ENCODE measurements around the gene RUFY3. TPM values are rescaled to one million over a fixed set of nuclear protein-coding genes. Genes with fewer than 3 reads are reported as not detected.
"Not testable (repeated sequence)": the region's sequence is repeated elsewhere in the genome, so short reads cannot be mapped to it uniquely, and the experiment has no call there.

The RUFY3 gene
- polyA plus RNA-seq, 10 donors: 41.9 to 119 (median 66.0) TPM

- no peak for DNase-seq
Measured at GRCh38 chr4:70704931-70705182, 16.9 kb upstream of the RUFY3 start.

GRCh38 chr4:70705183-70706043 is 16.4 kb upstream of the RUFY3 start:
- DNase-seq: peak; percentile 70 to 92 (median 79)

GRCh38 chr4:70706044-70706461 is 15.7 kb upstream of the RUFY3 start:
- DNase-seq: peak in 1 of 3 donors; percentile 21

- no peak for DNase-seq
Measured at GRCh38 chr4:70706516-70706915, 15.2 kb upstream of the RUFY3 start.

GRCh38 chr4:70709611-70710205 is 12.1 kb upstream of the RUFY3 start:
- no peak for DNase-seq

GRCh38 chr4:70711599-70711998 is 10.2 kb upstream of the RUFY3 start:
- no peak for DNase-seq

- no peak for DNase-seq
Measured at GRCh38 chr4:70712150-70712549, 9.6 kb upstream of the RUFY3 start.

- DNase-seq: no peak
Measured at GRCh38 chr4:70712604-70713452, 8.9 kb upstream of the RUFY3 start.

- DNase-seq: no peak
Measured at GRCh38 chr4:70713453-70714078, 8.2 kb upstream of the RUFY3 start.

GRCh38 chr4:70714079-70714887 is 7.5 kb upstream of the RUFY3 start:
- DNase-seq: no peak

- DNase-seq: no peak
Measured at GRCh38 chr4:70715097-70715496, 6.7 kb upstream of the RUFY3 start.

- no peak for DNase-seq
Measured at GRCh38 chr4:70718811-70719604, 2.8 kb upstream of the RUFY3 start.

- DNase-seq: peak in 2 of 3 donors; percentile 39 to 48
Measured at GRCh38 chr4:70722199-70722791, 531 bp downstream of the RUFY3 start.

GRCh38 chr4:70724463-70724862 is 2.7 kb downstream of the RUFY3 start:
- no peak for DNase-seq

GRCh38 chr4:70725633-70726032 is 3.9 kb downstream of the RUFY3 start:
- no peak for DNase-seq

- not testable (repeated sequence) for DNase-seq
Measured at GRCh38 chr4:70726515-70726914, 4.8 kb downstream of the RUFY3 start.

GRCh38 chr4:70728091-70728490 is 6.3 kb downstream of the RUFY3 start:
- no peak for DNase-seq

GRCh38 chr4:70732878-70733277 is 11.1 kb downstream of the RUFY3 start:
- not testable (repeated sequence) for DNase-seq

- DNase-seq: peak in 2 of 3 donors; percentile 36
Measured at GRCh38 chr4:70734168-70734954, 12.6 kb downstream of the RUFY3 start.
